ENCODE data around the gene PER1. TPM values are rescaled to one million over a fixed set of nuclear protein-coding genes. Genes with fewer than 3 reads are reported as not detected.
A peak's percentile ranks its signal among the peaks of the same experiment; 100 is the strongest.
"Not testable (repeated sequence)": the region's sequence is repeated elsewhere in the genome, so short reads cannot be mapped to it uniquely, and the experiment has no call there.

PER1 gene
- total RNA-seq, 1 donor from 2014 or later, result 126 TPM

GRCh38 chr17:8173871-8174322, 21.7 kb upstream of the PER1 start:
- no peak for ATAC-seq
- DNase-seq, result no peak
- intact Hi-C loops (cut with micrococcal nuclease), result no loop called here

GRCh38 chr17:8173056-8173870, 21.1 kb upstream of the PER1 start:
- ATAC-seq (peak; percentile 88), DNase-seq (peak; percentile 72)
- intact Hi-C loops (cut with micrococcal nuclease), result no loop called here

GRCh38 chr17:8170186-8170585, 18.0 kb upstream of the PER1 start:
- DNase-seq; ATAC-seq; intact Hi-C loops (cut with micrococcal nuclease): not testable (repeated sequence)

- no peak for ATAC-seq
- no peak for DNase-seq
- intact Hi-C loops (cut with micrococcal nuclease), result no loop called here
These were observed 15.3 kb upstream of the PER1 start for GRCh38 chr17:8167526-8167925.

GRCh38 chr17:8166731-8167130, 14.5 kb upstream of the PER1 start:
- DNase-seq (no peak), ATAC-seq (no peak)
- intact Hi-C loops (cut with micrococcal nuclease), result no loop called here

GRCh38 chr17:8164815-8165131, 12.6 kb upstream of the PER1 start:
- intact Hi-C loops (cut with micrococcal nuclease), result no loop called here
- no peak for ATAC-seq
- no peak for DNase-seq

- ATAC-seq, result peak; percentile 85
- intact Hi-C loops (cut with micrococcal nuclease), result no loop called here
- peak; percentile 87 for DNase-seq
These were observed 12.0 kb upstream of the PER1 start for GRCh38 chr17:8163978-8164814.

GRCh38 chr17:8162997-8163977, 11.1 kb upstream of the PER1 start:
- intact Hi-C loops (cut with micrococcal nuclease), result no loop called here
- ATAC-seq, result peak; percentile 8
- no peak for DNase-seq

- DNase-seq (peak; percentile 93), ATAC-seq (peak; percentile 59)
- intact Hi-C loops (cut with micrococcal nuclease), result no loop called here
These were observed 10.2 kb upstream of the PER1 start, which contains the start of gene VAMP2 for GRCh38 chr17:8162233-8162996. VAMP2 (minus strand) TSS chr17:8162948; CDS start chr17:8162879, 69 bp downstream.

GRCh38 chr17:8161289-8162232, 9.4 kb upstream of the PER1 start:
- no peak for ATAC-seq
- DNase-seq, result no peak
- intact Hi-C loops (cut with micrococcal nuclease), result no loop called here

GRCh38 chr17:8160741-8161221, 8.6 kb upstream of the PER1 start:
- ATAC-seq (no peak), DNase-seq (peak; percentile 27)
- intact Hi-C loops (cut with micrococcal nuclease), result no loop called here

GRCh38 chr17:8160224-8160577, 8.0 kb upstream of the PER1 start:
- intact Hi-C loops (cut with micrococcal nuclease), result no loop called here

GRCh38 chr17:8159459-8160223, 7.4 kb upstream of the PER1 start:
- intact Hi-C loops (cut with micrococcal nuclease), result no loop called here
- peak; percentile 13 for DNase-seq
- ATAC-seq, result no peak

More at GRCh38 chr17:8160224-8160577, 8.0 kb upstream of the PER1 start:
- DNase-seq (no peak), ATAC-seq (no peak)

- DNase-seq, result no peak
- intact Hi-C loops (cut with micrococcal nuclease), result no loop called here
- no peak for ATAC-seq
These were observed 6.8 kb upstream of the PER1 start for GRCh38 chr17:8159032-8159400.

GRCh38 chr17:8158267-8159031, 6.2 kb upstream of the PER1 start:
- peak; percentile 5 for ATAC-seq
- intact Hi-C loops (cut with micrococcal nuclease), result no loop called here
- peak; percentile 94 for DNase-seq
